C4-2B (cell line): ENCODE data around the gene KLLN.

ENCODE experiments used
- H3K27ac ChIP-seq: fragments of 450-650 bp; 2 replicates; pipeline ENCODE4 v1.5.1; 2017
- CTCF ChIP-seq: fragments of 450-650 bp; conservative IDR thresholded peaks from 2 replicates; pipeline ENCODE4 v1.5.1; 2017; ENCODE audit warnings: mild to moderate bottlenecking
- ZFX ChIP-seq: fragments of 450-650 bp; IDR thresholded peaks from 2 replicates; pipeline ENCODE4 v1.6.1; 2017

Gene KLLN

GRCh38 chr10:87843714-87844113 lies 19.6 kb downstream of the KLLN start:
- no peak overlapping the region for H3K27ac ChIP-seq
- no peak for TF ChIP-seq ZFX

- TF ChIP-seq ZFX (no peak), CTCF (no peak)
- peak overlapping the region; percentile 37 for H3K27ac ChIP-seq
Observed at GRCh38 chr10:87842776-87843497, 20.4 kb downstream of the KLLN start.

GRCh38 chr10:87842220-87842641 lies 21.1 kb downstream of the KLLN start:
- TF ChIP-seq CTCF: no peak
- H3K27ac ChIP-seq: peak overlapping the region; percentile 37

- TF ChIP-seq CTCF (no peak), ZFX (no peak)
- no peak overlapping the region for H3K27ac ChIP-seq
Observed at GRCh38 chr10:87841186-87841585, 22.1 kb downstream of the KLLN start.

GRCh38 chr10:87838650-87839049 lies 24.7 kb downstream of the KLLN start:
- TF ChIP-seq CTCF (no peak), ZFX (no peak)
- H3K27ac ChIP-seq: no peak overlapping the region

- no peak for TF ChIP-seq ZFX
- TF ChIP-seq CTCF: no peak
- H3K27ac ChIP-seq: no peak overlapping the region
Observed at GRCh38 chr10:87837445-87837844, 25.9 kb downstream of the KLLN start.

- TF ChIP-seq CTCF: no peak
- no peak for TF ChIP-seq ZFX
- no peak overlapping the region for H3K27ac ChIP-seq
Observed at GRCh38 chr10:87836098-87836497, 27.2 kb downstream of the KLLN start.
